SK-N-SH treated with all-trans-retinoic acid at 6 μM for 48 hours (cell line): Measurements from ENCODE around the gene TNFSF18.

Experiments
- CSDC2 ChIP-seq: fragments of 250-450 bp; sonication (Bioruptor Pico); IDR thresholded peaks from 2 replicates; pipeline ENCODE4 v1.5.0; 2020; ENCODE audit warnings: mild to moderate bottlenecking, moderate library complexity
- ISL1 ChIP-seq: fragments of 250-450 bp; sonication (Bioruptor Pico); IDR thresholded peaks from 2 replicates; pipeline ENCODE4 v2.1.2; 2022; ENCODE audit warnings: mild to moderate bottlenecking, moderate library complexity
- PATZ1 ChIP-seq: fragments of 250-450 bp; sonication (Bioruptor Pico); IDR thresholded peaks from 2 replicates; pipeline ENCODE4 v1.8.0; 2020; ENCODE audit warnings: mild to moderate bottlenecking, moderate library complexity, borderline replicate concordance
- RARB ChIP-seq: fragments of 250-450 bp; sonication (Bioruptor Pico); IDR thresholded peaks from 2 replicates; pipeline ENCODE4 v1.8.0; 2021; ENCODE audit warnings: mild to moderate bottlenecking, moderate library complexity
- ZFP30 ChIP-seq: fragments of 450-650 bp; formaldehyde crosslinking; IDR thresholded peaks from 2 replicates; pipeline ENCODE4 v1.5.0; 2022; ENCODE audit warnings: mild to moderate bottlenecking, moderate library complexity
- TF ChIP-seq, protein P1 (sequence below): fragments of 250-450 bp; sonication (Bioruptor Pico); IDR thresholded peaks from 2 replicates; pipeline ENCODE4 v1.5.0; 2020; ENCODE audit warnings: mild to moderate bottlenecking, moderate library complexity
- TF ChIP-seq, protein P2 (sequence below): fragments of 250-450 bp; sonication (Bioruptor Pico); IDR thresholded peaks from 2 replicates; pipeline ENCODE4 v1.5.1; 2020; ENCODE audit warnings: low read depth, mild to moderate bottlenecking, moderate library complexity

GRCh38 chr1:173052681-173053196, 2.0 kb upstream of the TNFSF18 start:
- TF ChIP-seq ZFP30 (no peak), CSDC2 (CRISPR knock-in tag) (no peak), ISL1 (no peak), PATZ1 (CRISPR knock-in tag) (no peak), RARB (CRISPR knock-in tag) (no peak)
- TF ChIP-seq, protein P1, sequence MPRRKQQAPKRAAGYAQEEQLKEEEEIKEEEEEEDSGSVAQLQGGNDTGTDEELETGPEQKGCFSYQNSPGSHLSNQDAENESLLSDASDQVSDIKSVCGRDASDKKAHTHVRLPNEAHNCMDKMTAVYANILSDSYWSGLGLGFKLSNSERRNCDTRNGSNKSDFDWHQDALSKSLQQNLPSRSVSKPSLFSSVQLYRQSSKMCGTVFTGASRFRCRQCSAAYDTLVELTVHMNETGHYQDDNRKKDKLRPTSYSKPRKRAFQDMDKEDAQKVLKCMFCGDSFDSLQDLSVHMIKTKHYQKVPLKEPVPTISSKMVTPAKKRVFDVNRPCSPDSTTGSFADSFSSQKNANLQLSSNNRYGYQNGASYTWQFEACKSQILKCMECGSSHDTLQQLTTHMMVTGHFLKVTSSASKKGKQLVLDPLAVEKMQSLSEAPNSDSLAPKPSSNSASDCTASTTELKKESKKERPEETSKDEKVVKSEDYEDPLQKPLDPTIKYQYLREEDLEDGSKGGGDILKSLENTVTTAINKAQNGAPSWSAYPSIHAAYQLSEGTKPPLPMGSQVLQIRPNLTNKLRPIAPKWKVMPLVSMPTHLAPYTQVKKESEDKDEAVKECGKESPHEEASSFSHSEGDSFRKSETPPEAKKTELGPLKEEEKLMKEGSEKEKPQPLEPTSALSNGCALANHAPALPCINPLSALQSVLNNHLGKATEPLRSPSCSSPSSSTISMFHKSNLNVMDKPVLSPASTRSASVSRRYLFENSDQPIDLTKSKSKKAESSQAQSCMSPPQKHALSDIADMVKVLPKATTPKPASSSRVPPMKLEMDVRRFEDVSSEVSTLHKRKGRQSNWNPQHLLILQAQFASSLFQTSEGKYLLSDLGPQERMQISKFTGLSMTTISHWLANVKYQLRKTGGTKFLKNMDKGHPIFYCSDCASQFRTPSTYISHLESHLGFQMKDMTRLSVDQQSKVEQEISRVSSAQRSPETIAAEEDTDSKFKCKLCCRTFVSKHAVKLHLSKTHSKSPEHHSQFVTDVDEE (CRISPR knock-in tag): no peak
- TF ChIP-seq, protein P2, sequence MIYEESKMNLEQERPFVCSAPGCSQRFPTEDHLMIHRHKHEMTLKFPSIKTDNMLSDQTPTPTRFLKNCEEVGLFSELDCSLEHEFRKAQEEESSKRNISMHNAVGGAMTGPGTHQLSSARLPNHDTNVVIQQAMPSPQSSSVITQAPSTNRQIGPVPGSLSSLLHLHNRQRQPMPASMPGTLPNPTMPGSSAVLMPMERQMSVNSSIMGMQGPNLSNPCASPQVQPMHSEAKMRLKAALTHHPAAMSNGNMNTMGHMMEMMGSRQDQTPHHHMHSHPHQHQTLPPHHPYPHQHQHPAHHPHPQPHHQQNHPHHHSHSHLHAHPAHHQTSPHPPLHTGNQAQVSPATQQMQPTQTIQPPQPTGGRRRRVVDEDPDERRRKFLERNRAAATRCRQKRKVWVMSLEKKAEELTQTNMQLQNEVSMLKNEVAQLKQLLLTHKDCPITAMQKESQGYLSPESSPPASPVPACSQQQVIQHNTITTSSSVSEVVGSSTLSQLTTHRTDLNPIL (CRISPR knock-in tag): no peak
